LNCaP clone FGC (cell line): ENCODE results near the gene ATP23.

Experiments used
- DNase-seq: peaks from one replicate; pipeline ENCODE4 v3.0.0-alpha.2; 2011; ENCODE audit warnings: low read depth
- H3K4me3 ChIP-seq: 2 replicates; pipeline ENCODE4 v1.5.1; 2011; ENCODE audit warnings: mild to moderate bottlenecking, low read depth, low read length, control low read depth
- CTCF ChIP-seq: IDR thresholded peaks from 2 replicates; pipeline ENCODE4 v1.5.1; 2012; ENCODE audit warnings: mild to moderate bottlenecking; ENCODE audit not compliant: control insufficient read depth, insufficient read depth; ENCODE audit errors: extremely low read depth

ATP23 gene

GRCh38 chr12:57992001-57992400, 50.6 kb downstream of the ATP23 start:
- DNase-seq: no peak
- TF ChIP-seq CTCF: no peak

GRCh38 chr12:57993030-57993429, 51.7 kb downstream of the ATP23 start:
- peak; percentile 56 for TF ChIP-seq CTCF
- H3K4me3 ChIP-seq: no peak overlapping the region
- DNase-seq: peak; percentile 84

More at GRCh38 chr12:57992001-57992400, 50.6 kb downstream of the ATP23 start:
- no peak overlapping the region for H3K4me3 ChIP-seq

GRCh38 chr12:57993834-57994233, 52.5 kb downstream of the ATP23 start:
- no peak for DNase-seq
- no peak overlapping the region for H3K4me3 ChIP-seq
- no peak for TF ChIP-seq CTCF

- DNase-seq: no peak
- TF ChIP-seq CTCF: no peak
Observed at GRCh38 chr12:57996520-57996919, 55.2 kb downstream of the ATP23 start.

GRCh38 chr12:57998251-57998650, 56.9 kb downstream of the ATP23 start:
- no peak for TF ChIP-seq CTCF
- DNase-seq: no peak
- H3K4me3 ChIP-seq: no peak overlapping the region

More at GRCh38 chr12:57996520-57996919, 55.2 kb downstream of the ATP23 start:
- H3K4me3 ChIP-seq: no peak overlapping the region

- no peak for DNase-seq
- no peak for TF ChIP-seq CTCF
Observed at GRCh38 chr12:58000499-58000898, 59.1 kb downstream of the ATP23 start.

GRCh38 chr12:58007875-58008274, 66.5 kb downstream of the ATP23 start:
- no peak for TF ChIP-seq CTCF
- DNase-seq: no peak
- no peak overlapping the region for H3K4me3 ChIP-seq

More at GRCh38 chr12:58000499-58000898, 59.1 kb downstream of the ATP23 start:
- H3K4me3 ChIP-seq: no peak overlapping the region
